K562 (cell line): ENCODE measurements around the gene RNU5D-1. TPM values are rescaled to one million over a fixed set of nuclear protein-coding genes. Genes with fewer than 3 reads are reported as not detected.
A peak's percentile ranks its signal among the peaks of the same experiment; 100 is the strongest.

Experiments used
- CXXC5 ChIP-seq: fragments of 250-450 bp; sonication (Bioruptor Pico); IDR thresholded peaks from 2 replicates; pipeline ENCODE4 v1.8.0; 2022; ENCODE audit warnings: inconsistent platforms, mild to moderate bottlenecking, moderate library complexity
- FOXK1 ChIP-seq: sonication (generic); formaldehyde crosslinking; IDR thresholded peaks from 2 replicates; pipeline ENCODE4 v1.8.0; 2022; ENCODE audit warnings: missing genetic modification reagents, mild to moderate bottlenecking, borderline replicate concordance
- MTA1 ChIP-seq: fragments of 450-650 bp; IDR thresholded peaks from 2 replicates; pipeline ENCODE4 v1.6.1; 2017; ENCODE audit warnings: borderline replicate concordance
- SMARCA4 ChIP-seq: fragments of 450-650 bp; IDR thresholded peaks from 2 replicates; pipeline ENCODE4 v1.6.1; 2016
- ZNF408 ChIP-seq: fragments of 250-450 bp; sonication (Bioruptor Pico); IDR thresholded peaks from 2 replicates; pipeline ENCODE4 v1.4.0; 2020; ENCODE audit warnings: low read depth, mild to moderate bottlenecking, moderate library complexity
- ZNF639 ChIP-seq, 2 experiments: fragments of 200-800 bp in 1 of 2; sonication (Bioruptor generic) in 1 of 2; sonication (generic) in 1 of 2; formaldehyde crosslinking in 1 of 2; IDR thresholded peaks in 1 of 2; conservative IDR thresholded peaks in 1 of 2; 2 replicates each; pipeline versions ENCODE4 v1.5.0 to v1.6.1; 2016 to 2020; ENCODE audit warnings: missing compliant biosample characterization in 1 of 2, missing genetic modification characterization in 1 of 2, missing genetic modification reagents in 1 of 2
- polyA plus RNA-seq, 8 experiments: library from polyadenylated mRNA; depleted of rRNA in 4 of 8; stranded (reverse) in 5 of 8; unstranded in 3 of 8; fragments of >200 nt; fragmentation: Nextera tagmentation in 2 of 8; fragmentation: Illumina TruSeq in 1 of 8; extraction: Ambion mirVana in 2 of 8; extraction: Trizol in 1 of 8; gene quantifications; 2 replicates each; pipeline versions ENCODE4 v1.2.1 to v1.2.3, GENCODE V29; 2011 to 2014; ENCODE audit warnings: inconsistent platforms in 1 of 8, missing spikeins in 1 of 8
- total RNA-seq, 7 experiments: library from RNA; depleted of rRNA in 6 of 7; stranded (reverse); fragments of >200 nt in 6 of 7; fragmentation: Illumina TruSeq in 2 of 7; extraction: Trizol in 2 of 7; gene quantifications; 2 replicates each; pipeline versions ENCODE4 v1.2.1 to v1.2.3, GENCODE V29; 2011 to 2021; ENCODE audit warnings: low replicate concordance in 1 of 7
- TF ChIP-seq, protein P1 (sequence below): fragments of 450-650 bp; IDR thresholded peaks from 2 replicates; pipeline ENCODE4 v1.6.1; 2016; ENCODE audit warnings: mild to moderate bottlenecking, moderate library complexity
- TF ChIP-seq, protein P2 (sequence below): sonication (generic); formaldehyde crosslinking; IDR thresholded peaks from 2 replicates; pipeline ENCODE4 v1.8.0; 2022; ENCODE audit warnings: mild to moderate bottlenecking, missing genetic modification reagents

RNU5D-1 gene
- total and polyA plus RNA-seq, 9 of the 15 experiments (the other 6 are each of a cell fraction or from before 2014, with no cell fraction given) = under 0.01 TPM; not detected in 8

GRCh38 chr1:44739307-44740178 is 8.6 kb upstream of the RNU5D-1 start, which contains the start of gene KIF2C (continued):
- TF ChIP-seq ZNF639 (CRISPR knock-in tag; conservative IDR thresholded peaks at IDR 0.05 in 1 of 2, IDR thresholded peaks at IDR 0.05 in 1 of 2) = peak in 1 of 2 experiments; percentile 67; a peak in 1 of 4 replicates
- TF ChIP-seq, protein P1, sequence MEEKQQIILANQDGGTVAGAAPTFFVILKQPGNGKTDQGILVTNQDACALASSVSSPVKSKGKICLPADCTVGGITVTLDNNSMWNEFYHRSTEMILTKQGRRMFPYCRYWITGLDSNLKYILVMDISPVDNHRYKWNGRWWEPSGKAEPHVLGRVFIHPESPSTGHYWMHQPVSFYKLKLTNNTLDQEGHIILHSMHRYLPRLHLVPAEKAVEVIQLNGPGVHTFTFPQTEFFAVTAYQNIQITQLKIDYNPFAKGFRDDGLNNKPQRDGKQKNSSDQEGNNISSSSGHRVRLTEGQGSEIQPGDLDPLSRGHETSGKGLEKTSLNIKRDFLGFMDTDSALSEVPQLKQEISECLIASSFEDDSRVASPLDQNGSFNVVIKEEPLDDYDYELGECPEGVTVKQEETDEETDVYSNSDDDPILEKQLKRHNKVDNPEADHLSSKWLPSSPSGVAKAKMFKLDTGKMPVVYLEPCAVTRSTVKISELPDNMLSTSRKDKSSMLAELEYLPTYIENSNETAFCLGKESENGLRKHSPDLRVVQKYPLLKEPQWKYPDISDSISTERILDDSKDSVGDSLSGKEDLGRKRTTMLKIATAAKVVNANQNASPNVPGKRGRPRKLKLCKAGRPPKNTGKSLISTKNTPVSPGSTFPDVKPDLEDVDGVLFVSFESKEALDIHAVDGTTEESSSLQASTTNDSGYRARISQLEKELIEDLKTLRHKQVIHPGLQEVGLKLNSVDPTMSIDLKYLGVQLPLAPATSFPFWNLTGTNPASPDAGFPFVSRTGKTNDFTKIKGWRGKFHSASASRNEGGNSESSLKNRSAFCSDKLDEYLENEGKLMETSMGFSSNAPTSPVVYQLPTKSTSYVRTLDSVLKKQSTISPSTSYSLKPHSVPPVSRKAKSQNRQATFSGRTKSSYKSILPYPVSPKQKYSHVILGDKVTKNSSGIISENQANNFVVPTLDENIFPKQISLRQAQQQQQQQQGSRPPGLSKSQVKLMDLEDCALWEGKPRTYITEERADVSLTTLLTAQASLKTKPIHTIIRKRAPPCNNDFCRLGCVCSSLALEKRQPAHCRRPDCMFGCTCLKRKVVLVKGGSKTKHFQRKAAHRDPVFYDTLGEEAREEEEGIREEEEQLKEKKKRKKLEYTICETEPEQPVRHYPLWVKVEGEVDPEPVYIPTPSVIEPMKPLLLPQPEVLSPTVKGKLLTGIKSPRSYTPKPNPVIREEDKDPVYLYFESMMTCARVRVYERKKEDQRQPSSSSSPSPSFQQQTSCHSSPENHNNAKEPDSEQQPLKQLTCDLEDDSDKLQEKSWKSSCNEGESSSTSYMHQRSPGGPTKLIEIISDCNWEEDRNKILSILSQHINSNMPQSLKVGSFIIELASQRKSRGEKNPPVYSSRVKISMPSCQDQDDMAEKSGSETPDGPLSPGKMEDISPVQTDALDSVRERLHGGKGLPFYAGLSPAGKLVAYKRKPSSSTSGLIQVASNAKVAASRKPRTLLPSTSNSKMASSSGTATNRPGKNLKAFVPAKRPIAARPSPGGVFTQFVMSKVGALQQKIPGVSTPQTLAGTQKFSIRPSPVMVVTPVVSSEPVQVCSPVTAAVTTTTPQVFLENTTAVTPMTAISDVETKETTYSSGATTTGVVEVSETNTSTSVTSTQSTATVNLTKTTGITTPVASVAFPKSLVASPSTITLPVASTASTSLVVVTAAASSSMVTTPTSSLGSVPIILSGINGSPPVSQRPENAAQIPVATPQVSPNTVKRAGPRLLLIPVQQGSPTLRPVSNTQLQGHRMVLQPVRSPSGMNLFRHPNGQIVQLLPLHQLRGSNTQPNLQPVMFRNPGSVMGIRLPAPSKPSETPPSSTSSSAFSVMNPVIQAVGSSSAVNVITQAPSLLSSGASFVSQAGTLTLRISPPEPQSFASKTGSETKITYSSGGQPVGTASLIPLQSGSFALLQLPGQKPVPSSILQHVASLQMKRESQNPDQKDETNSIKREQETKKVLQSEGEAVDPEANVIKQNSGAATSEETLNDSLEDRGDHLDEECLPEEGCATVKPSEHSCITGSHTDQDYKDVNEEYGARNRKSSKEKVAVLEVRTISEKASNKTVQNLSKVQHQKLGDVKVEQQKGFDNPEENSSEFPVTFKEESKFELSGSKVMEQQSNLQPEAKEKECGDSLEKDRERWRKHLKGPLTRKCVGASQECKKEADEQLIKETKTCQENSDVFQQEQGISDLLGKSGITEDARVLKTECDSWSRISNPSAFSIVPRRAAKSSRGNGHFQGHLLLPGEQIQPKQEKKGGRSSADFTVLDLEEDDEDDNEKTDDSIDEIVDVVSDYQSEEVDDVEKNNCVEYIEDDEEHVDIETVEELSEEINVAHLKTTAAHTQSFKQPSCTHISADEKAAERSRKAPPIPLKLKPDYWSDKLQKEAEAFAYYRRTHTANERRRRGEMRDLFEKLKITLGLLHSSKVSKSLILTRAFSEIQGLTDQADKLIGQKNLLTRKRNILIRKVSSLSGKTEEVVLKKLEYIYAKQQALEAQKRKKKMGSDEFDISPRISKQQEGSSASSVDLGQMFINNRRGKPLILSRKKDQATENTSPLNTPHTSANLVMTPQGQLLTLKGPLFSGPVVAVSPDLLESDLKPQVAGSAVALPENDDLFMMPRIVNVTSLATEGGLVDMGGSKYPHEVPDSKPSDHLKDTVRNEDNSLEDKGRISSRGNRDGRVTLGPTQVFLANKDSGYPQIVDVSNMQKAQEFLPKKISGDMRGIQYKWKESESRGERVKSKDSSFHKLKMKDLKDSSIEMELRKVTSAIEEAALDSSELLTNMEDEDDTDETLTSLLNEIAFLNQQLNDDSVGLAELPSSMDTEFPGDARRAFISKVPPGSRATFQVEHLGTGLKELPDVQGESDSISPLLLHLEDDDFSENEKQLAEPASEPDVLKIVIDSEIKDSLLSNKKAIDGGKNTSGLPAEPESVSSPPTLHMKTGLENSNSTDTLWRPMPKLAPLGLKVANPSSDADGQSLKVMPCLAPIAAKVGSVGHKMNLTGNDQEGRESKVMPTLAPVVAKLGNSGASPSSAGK = peak; percentile 81; the same call in 1 of the 2 replicates
- peak; percentile 29; the same call in 1 of the 2 replicates for TF ChIP-seq SMARCA4
- peak; percentile 99 for TF ChIP-seq CXXC5 (CRISPR knock-in tag)
- 0 out of 2 replicates have a peak, but pooled peaks have one; percentile 18 for TF ChIP-seq FOXK1 (CRISPR knock-in tag)
- TF ChIP-seq ZNF408 = no peak
- TF ChIP-seq, protein P2, sequence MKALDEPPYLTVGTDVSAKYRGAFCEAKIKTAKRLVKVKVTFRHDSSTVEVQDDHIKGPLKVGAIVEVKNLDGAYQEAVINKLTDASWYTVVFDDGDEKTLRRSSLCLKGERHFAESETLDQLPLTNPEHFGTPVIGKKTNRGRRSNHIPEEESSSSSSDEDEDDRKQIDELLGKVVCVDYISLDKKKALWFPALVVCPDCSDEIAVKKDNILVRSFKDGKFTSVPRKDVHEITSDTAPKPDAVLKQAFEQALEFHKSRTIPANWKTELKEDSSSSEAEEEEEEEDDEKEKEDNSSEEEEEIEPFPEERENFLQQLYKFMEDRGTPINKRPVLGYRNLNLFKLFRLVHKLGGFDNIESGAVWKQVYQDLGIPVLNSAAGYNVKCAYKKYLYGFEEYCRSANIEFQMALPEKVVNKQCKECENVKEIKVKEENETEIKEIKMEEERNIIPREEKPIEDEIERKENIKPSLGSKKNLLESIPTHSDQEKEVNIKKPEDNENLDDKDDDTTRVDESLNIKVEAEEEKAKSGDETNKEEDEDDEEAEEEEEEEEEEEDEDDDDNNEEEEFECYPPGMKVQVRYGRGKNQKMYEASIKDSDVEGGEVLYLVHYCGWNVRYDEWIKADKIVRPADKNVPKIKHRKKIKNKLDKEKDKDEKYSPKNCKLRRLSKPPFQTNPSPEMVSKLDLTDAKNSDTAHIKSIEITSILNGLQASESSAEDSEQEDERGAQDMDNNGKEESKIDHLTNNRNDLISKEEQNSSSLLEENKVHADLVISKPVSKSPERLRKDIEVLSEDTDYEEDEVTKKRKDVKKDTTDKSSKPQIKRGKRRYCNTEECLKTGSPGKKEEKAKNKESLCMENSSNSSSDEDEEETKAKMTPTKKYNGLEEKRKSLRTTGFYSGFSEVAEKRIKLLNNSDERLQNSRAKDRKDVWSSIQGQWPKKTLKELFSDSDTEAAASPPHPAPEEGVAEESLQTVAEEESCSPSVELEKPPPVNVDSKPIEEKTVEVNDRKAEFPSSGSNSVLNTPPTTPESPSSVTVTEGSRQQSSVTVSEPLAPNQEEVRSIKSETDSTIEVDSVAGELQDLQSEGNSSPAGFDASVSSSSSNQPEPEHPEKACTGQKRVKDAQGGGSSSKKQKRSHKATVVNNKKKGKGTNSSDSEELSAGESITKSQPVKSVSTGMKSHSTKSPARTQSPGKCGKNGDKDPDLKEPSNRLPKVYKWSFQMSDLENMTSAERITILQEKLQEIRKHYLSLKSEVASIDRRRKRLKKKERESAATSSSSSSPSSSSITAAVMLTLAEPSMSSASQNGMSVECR (CRISPR knock-in tag) = peak; percentile 73; the same call in 1 of the 2 replicates
- peak; percentile 5; the same call in 1 of the 2 replicates for TF ChIP-seq MTA1
